ENCODE results near the gene PHACTR1.

The PHACTR1 gene

GRCh38 chr6:13220266-13220665 lies 503.7 kb downstream of the PHACTR1 start:
- TF ChIP-seq ISL1 (CRISPR knock-in tag; IDR thresholded peaks at IDR 0.05) (no peak), SNAI2 (CRISPR knock-in tag; IDR thresholded peaks at IDR 0.05) (no peak), TCF4 (CRISPR knock-in tag; IDR thresholded peaks at IDR 0.05; ENCODE audit: borderline replicate concordance) (no peak), OSR1 (CRISPR knock-in tag; IDR thresholded peaks at IDR 0.05) (no peak), ZFP3 (CRISPR knock-in tag; IDR thresholded peaks at IDR 0.05) (no peak)
- ATAC-seq: no peak

- ATAC-seq: no peak
- TF ChIP-seq SNAI2 (CRISPR knock-in tag; IDR thresholded peaks at IDR 0.05) (no peak), ZFP30 (CRISPR knock-in tag; IDR thresholded peaks at IDR 0.05) (no peak), RARB (CRISPR knock-in tag; IDR thresholded peaks at IDR 0.05) (no peak), GLIS3 (CRISPR knock-in tag; IDR thresholded peaks at IDR 0.05) (no peak), ZC3H10 (CRISPR knock-in tag; IDR thresholded peaks at IDR 0.05) (no peak), POU6F1 (CRISPR knock-in tag; IDR thresholded peaks at IDR 0.05; ENCODE audit: borderline replicate concordance, low read depth) (no peak), ZNF70 (CRISPR knock-in tag; IDR thresholded peaks at IDR 0.05) (no peak), TSHZ2 (CRISPR knock-in tag; IDR thresholded peaks at IDR 0.05) (no peak)
These were observed 505.5 kb downstream of the PHACTR1 start for GRCh38 chr6:13222048-13222447.

GRCh38 chr6:13226071-13226470 lies 509.5 kb downstream of the PHACTR1 start:
- ATAC-seq: no peak
- TF ChIP-seq SNAI2 (CRISPR knock-in tag; IDR thresholded peaks at IDR 0.05) (no peak), ARNTL (CRISPR knock-in tag; IDR thresholded peaks at IDR 0.05; ENCODE audit: borderline replicate concordance, low read depth) (no peak), ISL1 (CRISPR knock-in tag; IDR thresholded peaks at IDR 0.05) (peak; percentile 29)
- TF ChIP-seq, protein P1, sequence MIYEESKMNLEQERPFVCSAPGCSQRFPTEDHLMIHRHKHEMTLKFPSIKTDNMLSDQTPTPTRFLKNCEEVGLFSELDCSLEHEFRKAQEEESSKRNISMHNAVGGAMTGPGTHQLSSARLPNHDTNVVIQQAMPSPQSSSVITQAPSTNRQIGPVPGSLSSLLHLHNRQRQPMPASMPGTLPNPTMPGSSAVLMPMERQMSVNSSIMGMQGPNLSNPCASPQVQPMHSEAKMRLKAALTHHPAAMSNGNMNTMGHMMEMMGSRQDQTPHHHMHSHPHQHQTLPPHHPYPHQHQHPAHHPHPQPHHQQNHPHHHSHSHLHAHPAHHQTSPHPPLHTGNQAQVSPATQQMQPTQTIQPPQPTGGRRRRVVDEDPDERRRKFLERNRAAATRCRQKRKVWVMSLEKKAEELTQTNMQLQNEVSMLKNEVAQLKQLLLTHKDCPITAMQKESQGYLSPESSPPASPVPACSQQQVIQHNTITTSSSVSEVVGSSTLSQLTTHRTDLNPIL (CRISPR knock-in tag; IDR thresholded peaks at IDR 0.05; ENCODE audit: low read depth): no peak

GRCh38 chr6:13228264-13229204 lies 512.0 kb downstream of the PHACTR1 start:
- ATAC-seq: no peak
- no peak for TF ChIP-seq CSRNP3 (CRISPR knock-in tag; IDR thresholded peaks at IDR 0.05)
- TF ChIP-seq ESRRG (CRISPR knock-in tag; IDR thresholded peaks at IDR 0.05): no peak
- TF ChIP-seq ARNTL (CRISPR knock-in tag; IDR thresholded peaks at IDR 0.05; ENCODE audit: borderline replicate concordance, low read depth): no peak
- no peak for TF ChIP-seq PPARA (CRISPR knock-in tag; IDR thresholded peaks at IDR 0.05; ENCODE audit: borderline replicate concordance)
- no peak for TF ChIP-seq GLIS3 (CRISPR knock-in tag; IDR thresholded peaks at IDR 0.05)
- TF ChIP-seq ZNF8 (CRISPR knock-in tag; IDR thresholded peaks at IDR 0.05): no peak
- TF ChIP-seq CSDC2 (CRISPR knock-in tag; IDR thresholded peaks at IDR 0.05): no peak
- TF ChIP-seq ZNF565 (CRISPR knock-in tag; conservative IDR thresholded peaks at IDR 0.05; ENCODE audit: low read depth): no peak

All from SK-N-SH treated with all-trans-retinoic acid at 6 μM for 48 hours (cell line).